Adrenal gland (tissue), 12 donors: ENCODE data around the gene GAL3ST1. TPM values are rescaled to one million over a fixed set of nuclear protein-coding genes. Genes with fewer than 3 reads are reported as not detected.

Experiments
- DNase-seq, 7 donors: peaks; one replicate each; pipeline ENCODE4 v3.0.0-alpha.2; 2019 to 2020
- H3K27ac ChIP-seq, 5 donors: fragments of 200-600 bp; sonication (generic) in 4 of 5; 1 replicate in 3 of 5; 2 replicates in 2 of 5; pipeline versions ENCODE4 v1.5.1 to v1.8.0; 2016 to 2020; ENCODE audit warnings: mild to moderate bottlenecking in 1 of 5
- H3K27me3 ChIP-seq: fragments of 200-600 bp; 2 replicates; pipeline ENCODE4 v1.8.0; 2021
- H3K36me3 ChIP-seq, 2 donors: fragments of 200-600 bp; replicated peaks in 1 of 2; 1 replicate in 1 of 2; 2 replicates in 1 of 2; pipeline versions ENCODE4 v1.5.1 to v1.8.0; 2018 to 2022
- H3K4me1 ChIP-seq, 2 donors: fragments of 200-600 bp; replicated peaks in 1 of 2; 1 replicate in 1 of 2; 2 replicates in 1 of 2; pipeline versions ENCODE4 v1.5.1 to v1.8.0; 2018 to 2021
- H3K4me3 ChIP-seq, 4 donors: fragments of 200-600 bp; sonication (generic) in 3 of 4; one replicate each; pipeline ENCODE4 v1.5.1; 2016 to 2018
- H3K9me3 ChIP-seq, 3 donors: fragments of 200-600 bp; sonication (generic) in 1 of 3; replicated peaks in 1 of 3; 1 replicate in 2 of 3; 2 replicates in 1 of 3; pipeline versions ENCODE4 v1.5.1 to v1.8.0; 2016 to 2021
- CTCF ChIP-seq, 6 experiments: fragments of 450-650 bp in 4 of 6; fragments of 200-600 bp in 2 of 6; sonication (generic) in 1 of 6; IDR thresholded peaks; 1 replicate in 5 of 6; 2 replicates in 1 of 6; pipeline versions ENCODE4 v1.5.1 to v1.8.0; 2016 to 2021; ENCODE audit warnings: antibody characterized with exemption in 6 of 6, mild to moderate bottlenecking in 2 of 6, moderate library complexity in 1 of 6
- POLR2A ChIP-seq, 2 donors: fragments of 450-650 bp; IDR thresholded peaks; one replicate each; pipeline ENCODE4 v1.6.1; 2017; ENCODE audit warnings: antibody characterized with exemption in 2 of 2, mild to moderate bottlenecking in 2 of 2, moderate library complexity in 1 of 2
- WGBS, 4 donors: extraction: QIAGEN DNeasy Blood & Tissue Kit in 2 of 4; methylation state at CpG; one replicate each; pipeline versions ENCODE4 v1.1.5 to v1.1.7; 2013 to 2017; 5-methylcytosine and 5-hydroxymethylcytosine counted together
- intact Hi-C, 2 donors: fragments of 100-400 bp; cut with DNase I; formaldehyde crosslinking; loops; one replicate each; pipeline versions ENCODE4 v1.14.1 to v1.15.0; 2022 to 2023
- polyA plus RNA-seq, 3 donors: library from polyadenylated mRNA; stranded (reverse); fragments of 200-250 nt in 2 of 3; fragments of 350-450 nt in 1 of 3; fragmentation: Illumina TruSeq in 1 of 3; extraction: RNeasy Lipid Tissue Mini Kit (QIAGEN cat#74804) in 1 of 3; gene quantifications; one replicate each; pipeline ENCODE4 v1.2.3, GENCODE V29; 2013 to 2014
- total RNA-seq, 9 donors: library from RNA; depleted of rRNA in 4 of 9; stranded (reverse); fragments of >200 nt in 4 of 9; fragments of 120-200 nt in 1 of 9; fragmentation: NEBNext Ultra II Directional in 1 of 9; extraction: Animal tissue kit (Norgen Biotek cat#: 25700) in 1 of 9; gene quantifications; one replicate each; pipeline versions ENCODE4 v1.1.0 to v1.2.4, GENCODE V29; 2013 to 2023
- donor health status: healthy with polysubstance abuse.
- donor health status: Bipolar disorder and iron deficiency.
- donor health status: DM: yes; HTN: yes; CAD: no.
- donor health status: DM: no; HTN: no; CAD: no.
- donor health status: DM: no; HTN: no; CAD: no.
- donor health status: DM: yes; HTN: yes; CAD: no.

Gene GAL3ST1
- total and polyA plus RNA-seq, 12 donors: 0.31 to 0.72 (median 0.45) TPM; not detected in 8

- no peaks in the 10 kb centered on the region for H3K4me1 ChIP-seq
- intact Hi-C loops: no loop called here
- TF ChIP-seq CTCF (IDR thresholded peaks at IDR 0.05): no peak
- no peak for TF ChIP-seq POLR2A (IDR thresholded peaks at IDR 0.05)
- H3K36me3 ChIP-seq: peaks cover 0 to 100% of the 10 kb centered on the region in 2 donors
- H3K27ac ChIP-seq: no peak overlapping the region
- H3K4me3 ChIP-seq: no peak overlapping the region
- no peaks in the 10 kb centered on the region for H3K9me3 ChIP-seq
- H3K27me3 ChIP-seq: no peaks in the 10 kb centered on the region
- no peak for DNase-seq
- WGBS, 4 donors: 82 to 88% (median 84%) methylated on average over 2 to 6 of the region's 6 CpGs
These were observed 6.4 kb upstream of the GAL3ST1 start for GRCh38 chr22:30580896-30581295.

DNA sequence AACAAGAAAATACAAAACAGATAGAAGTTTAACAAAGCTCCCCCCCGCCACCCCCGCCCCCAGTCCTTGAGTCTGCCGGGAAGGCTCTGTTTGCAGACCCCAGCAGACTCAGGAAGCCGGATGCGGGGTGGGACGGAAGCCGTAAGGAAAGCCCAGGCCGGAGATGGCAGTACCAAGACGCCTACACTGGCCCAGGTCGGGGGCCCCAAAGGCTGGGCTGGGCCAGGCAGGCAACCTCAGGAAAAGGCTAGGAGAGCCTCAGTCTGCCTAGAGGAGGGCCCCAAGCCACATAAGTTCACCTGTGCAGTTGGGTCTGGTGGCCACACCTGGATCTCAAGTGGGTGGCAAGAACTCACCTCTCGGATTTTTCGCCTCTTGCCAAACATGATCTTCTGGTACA is 4.0 kb upstream of the GAL3ST1 start:
- intact Hi-C loops: no loop called here
- no peak for TF ChIP-seq POLR2A (IDR thresholded peaks at IDR 0.05)
- Histone ChIP-seq H3K4me1 (peaks cover 0 to 4% of the 10 kb centered on the region in 2 donors), H3K9me3 (no peaks in the 10 kb centered on the region), H3K36me3 (peaks cover 0 to 77% of the 10 kb centered on the region in 2 donors), H3K27ac (no peak overlapping the region), H3K27me3 (no peaks in the 10 kb centered on the region), H3K4me3 (no peak overlapping the region)
- no peak for DNase-seq
- WGBS, 4 donors: 84 to 95% (median 91%) methylated on average over 11 to 12 of the region's 12 CpGs

DNA sequence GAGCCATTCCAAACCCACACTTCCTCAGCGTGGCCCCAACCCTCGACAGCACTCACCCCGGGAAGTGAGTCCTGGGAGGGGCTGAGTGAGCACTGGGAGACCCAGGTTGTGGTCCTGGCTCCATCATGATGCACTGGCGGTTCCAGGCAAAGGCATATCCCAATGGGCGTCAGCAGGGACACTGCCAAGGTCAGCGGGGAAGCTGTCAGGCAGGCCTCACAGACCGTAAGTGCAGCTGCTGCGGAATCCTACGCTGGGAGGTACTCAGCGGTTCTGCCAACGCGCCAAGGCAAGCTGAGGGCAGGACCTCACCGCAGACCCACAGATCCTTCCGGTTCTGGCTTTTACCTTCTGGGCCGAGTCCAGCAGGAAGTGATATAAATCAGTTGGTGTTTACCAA is 1.4 kb upstream of the GAL3ST1 start:
- no peak for DNase-seq
- Histone ChIP-seq H3K27ac (peak overlapping the region in 1 of 5 donors; percentile 40), H3K4me3 (no peak overlapping the region), H3K9me3 (no peaks in the 10 kb centered on the region), H3K27me3 (no peaks in the 10 kb centered on the region), H3K4me1 (peaks cover 0 to 4% of the 10 kb centered on the region in 2 donors), H3K36me3 (peaks cover 0 to 51% of the 10 kb centered on the region in 2 donors)
- intact Hi-C loops: no loop called here
- no peak for TF ChIP-seq POLR2A (IDR thresholded peaks at IDR 0.05)
- no peak for TF ChIP-seq CTCF (IDR thresholded peaks at IDR 0.05)
- WGBS, 4 donors: 67 to 88% (median 82%) methylated on average over 4 to 15 of the region's 15 CpGs

GRCh38 chr22:30574997-30575671 is 669 bp upstream of the GAL3ST1 start:
- peaks cover 0 to 4% of the 10 kb centered on the region in 2 donors for H3K4me1 ChIP-seq
- peaks cover 0 to 44% of the 10 kb centered on the region in 2 donors for H3K36me3 ChIP-seq
- WGBS, 4 donors: 44 to 83% (median 75%) methylated on average over 4 to 12 of the region's 12 CpGs
- H3K27me3 ChIP-seq: no peaks in the 10 kb centered on the region
- intact Hi-C loops: no loop called here
- no peak overlapping the region for H3K4me3 ChIP-seq
- TF ChIP-seq POLR2A (IDR thresholded peaks at IDR 0.05) (no peak), CTCF (IDR thresholded peaks at IDR 0.05) (no peak)
- peak in 2 of 7 donors; percentile 4 to 57 for DNase-seq
- peak overlapping the region in 1 of 5 donors; percentile 40 for H3K27ac ChIP-seq
- no peaks in the 10 kb centered on the region for H3K9me3 ChIP-seq
